K562 (cell line): Measurements from ENCODE around the gene RNF114. TPM values are rescaled to one million over a fixed set of nuclear protein-coding genes. Genes with fewer than 3 reads are reported as not detected.

Experiments used
- CREB5 ChIP-seq: fragments of 250-450 bp; sonication (Bioruptor Pico); IDR thresholded peaks from 2 replicates; pipeline ENCODE4 v1.5.0; 2020; ENCODE audit warnings: mild to moderate bottlenecking
- CTCFL ChIP-seq: IDR thresholded peaks from 2 replicates; pipeline ENCODE4 v1.6.1; 2011; ENCODE audit warnings: borderline replicate concordance, low read depth, mild to moderate bottlenecking, moderate library complexity, low read length; ENCODE audit not compliant: insufficient read depth, poor library complexity, severe bottlenecking
- E2F4 ChIP-seq: sonication (generic); formaldehyde crosslinking; IDR thresholded peaks from 2 replicates; pipeline ENCODE4 v1.8.0; 2022; ENCODE audit warnings: mild to moderate bottlenecking, low read depth, missing genetic modification reagents
- GATAD2B ChIP-seq: fragments of 450-650 bp; IDR thresholded peaks from 2 replicates; pipeline ENCODE4 v1.6.1; 2017; ENCODE audit warnings: mild to moderate bottlenecking, borderline replicate concordance
- GTF2E2 ChIP-seq: fragments of 200-800 bp; sonication (Bioruptor generic); IDR thresholded peaks from 2 replicates; pipeline ENCODE4 v1.6.1; 2016; ENCODE audit warnings: missing genetic modification characterization, missing compliant biosample characterization
- POLR2B ChIP-seq: fragments of 450-650 bp; IDR thresholded peaks from 2 replicates; pipeline ENCODE4 v1.6.1; 2018; ENCODE audit warnings: low read depth; ENCODE audit not compliant: partially characterized antibody
- RB1 ChIP-seq: fragments of 450-650 bp; IDR thresholded peaks from 2 replicates; pipeline ENCODE4 v1.6.1; 2017; ENCODE audit warnings: low read depth, mild to moderate bottlenecking
- SIN3A ChIP-seq, 2 experiments: fragments of 150-350 bp in 1 of 2; IDR thresholded peaks; 2 replicates each; pipeline ENCODE4 v1.6.1; 2011 to 2016; ENCODE audit warnings: borderline replicate concordance in 2 of 2, low read depth in 2 of 2, low read length in 2 of 2, mild to moderate bottlenecking in 2 of 2, moderate library complexity in 2 of 2; ENCODE audit not compliant: control insufficient read depth in 1 of 2
- SNRNP70 ChIP-seq: fragments of 200-400 bp; formaldehyde crosslinking; optimal IDR thresholded peaks from 2 replicates; pipeline ENCODE3; 2017; ENCODE audit warnings: low read depth, low read length
- TRIM28 ChIP-seq: fragments of 450-650 bp; IDR thresholded peaks from 2 replicates; pipeline ENCODE4 v1.6.1; 2017
- ZBTB12 ChIP-seq: fragments of 250-450 bp; sonication (Bioruptor Pico); IDR thresholded peaks from 2 replicates; pipeline ENCODE4 v1.4.0; 2020
- ZBTB49 ChIP-seq: sonication (generic); formaldehyde crosslinking; IDR thresholded peaks from 2 replicates; pipeline ENCODE4 v1.8.0; 2022; ENCODE audit warnings: missing genetic modification reagents, mild to moderate bottlenecking, borderline replicate concordance
- ZFP30 ChIP-seq: fragments of 250-450 bp; sonication (Bioruptor Pico); IDR thresholded peaks from 2 replicates; pipeline ENCODE4 v1.8.0; 2022; ENCODE audit warnings: moderate library complexity, mild to moderate bottlenecking, inconsistent platforms, borderline replicate concordance
- ZNF324 ChIP-seq: fragments of 250-450 bp; sonication (Bioruptor Pico); IDR thresholded peaks from 2 replicates; pipeline ENCODE4 v1.4.0; 2020; ENCODE audit warnings: mild to moderate bottlenecking
- ZNF354B ChIP-seq: fragments of 250-450 bp; sonication (Bioruptor Pico); IDR thresholded peaks from 2 replicates; pipeline ENCODE4 v1.4.0; 2020
- ZNF41 ChIP-seq: fragments of 250-450 bp; sonication (Bioruptor Pico); conservative IDR thresholded peaks from 2 replicates; pipeline ENCODE4 v1.4.0; 2020; ENCODE audit warnings: mild to moderate bottlenecking
- polyA plus RNA-seq, 8 experiments: library from polyadenylated mRNA; depleted of rRNA in 4 of 8; stranded (reverse) in 5 of 8; unstranded in 3 of 8; fragments of >200 nt; fragmentation: Nextera tagmentation in 2 of 8; fragmentation: Illumina TruSeq in 1 of 8; extraction: Ambion mirVana in 2 of 8; extraction: Trizol in 1 of 8; gene quantifications; 2 replicates each; pipeline versions ENCODE4 v1.2.1 to v1.2.3, GENCODE V29; 2011 to 2014; ENCODE audit warnings: inconsistent platforms in 1 of 8, missing spikeins in 1 of 8
- total RNA-seq, 7 experiments: library from RNA; depleted of rRNA in 6 of 7; stranded (reverse); fragments of >200 nt in 6 of 7; fragmentation: Illumina TruSeq in 2 of 7; extraction: Trizol in 2 of 7; gene quantifications; 2 replicates each; pipeline versions ENCODE4 v1.2.1 to v1.2.3, GENCODE V29; 2011 to 2021; ENCODE audit warnings: low replicate concordance in 1 of 7

RNF114 gene
- total and polyA plus RNA-seq, 9 of the 15 experiments (the other 6 are each of a cell fraction or from before 2014, with no cell fraction given): 38.6 to 111 (median 62.6) TPM

- no peak for TF ChIP-seq ZBTB49 (CRISPR knock-in tag)
- no peak for TF ChIP-seq POLR2B
- no peak for TF ChIP-seq ZNF324 (CRISPR knock-in tag)
- TF ChIP-seq ZBTB12: no peak
- no peak for TF ChIP-seq ZFP30 (CRISPR knock-in tag)
- no peak for TF ChIP-seq TRIM28
- no peak for TF ChIP-seq E2F4 (CRISPR knock-in tag)
- no peak for TF ChIP-seq GTF2E2 (tag)
- peak; percentile 38 to 52; a peak in 1 of 4 replicates for TF ChIP-seq SIN3A (IDR thresholded peaks at IDR 0.05; ENCODE audit: borderline replicate concordance in 2 of 2, control insufficient read depth in 1 of 2, low read depth in 2 of 2, low read length in 2 of 2)
- TF ChIP-seq CTCFL: peak; percentile 70
- no peak for TF ChIP-seq CREB5 (CRISPR knock-in tag)
- peak; percentile 95 for TF ChIP-seq RB1
- TF ChIP-seq ZNF354B (CRISPR knock-in tag): no peak
- no peak for TF ChIP-seq SNRNP70
- TF ChIP-seq ZNF41 (CRISPR knock-in tag): 0 out of 2 replicates have a peak, but pooled peaks have one; percentile 16
- peak; percentile 87 for TF ChIP-seq GATAD2B
These were observed 43.0 kb downstream of the RNF114 start (continued) for GRCh38 chr20:49979030-49979832.
